NK-92 treated with Interleukin-12 subunit alpha and Interleukin-12 subunit beta, amount 100 ng/mL, for 24 hours (cell line): Measurements from ENCODE around the gene BARX1.
"Not testable (repeated sequence)": the region's sequence is repeated elsewhere in the genome, so short reads cannot be mapped to it uniquely, and the experiment has no call there.

Experiments
- DNase-seq: peaks from one replicate; lab custom pipeline; 2025; lab: John Stamatoyannopoulos, UW

Gene BARX1

GRCh38 chr9:93955111-93955980, at the start of gene BARX1:
Gene BARX1, minus strand, starts transcription at chr9:93955355. Its CDS starts 209 bp downstream, at chr9:93955146.
- no peak for DNase-seq

- DNase-seq = peak; percentile 4
Observed at GRCh38 chr9:94002316-94003140, 47.4 kb upstream of the BARX1 start.

- DNase-seq = no peak
Observed at GRCh38 chr9:93996863-93997262, 41.7 kb upstream of the BARX1 start.

GRCh38 chr9:93996367-93996766, 41.2 kb upstream of the BARX1 start:
- DNase-seq = no peak

GRCh38 chr9:93994545-93994944, 39.4 kb upstream of the BARX1 start:
- no peak for DNase-seq

- DNase-seq = no peak
Observed at GRCh38 chr9:93994132-93994531, 39.0 kb upstream of the BARX1 start.

- DNase-seq = no peak
Observed at GRCh38 chr9:93992830-93993229, 37.7 kb upstream of the BARX1 start.

GRCh38 chr9:93990448-93990847, 35.3 kb upstream of the BARX1 start:
- no peak for DNase-seq

GRCh38 chr9:93988056-93988455, 32.9 kb upstream of the BARX1 start:
- DNase-seq = no peak

- DNase-seq = no peak
Observed at GRCh38 chr9:93984860-93985259, 29.7 kb upstream of the BARX1 start.

GRCh38 chr9:93983875-93984274, 28.7 kb upstream of the BARX1 start:
- no peak for DNase-seq

GRCh38 chr9:93979721-93980120, 24.6 kb upstream of the BARX1 start:
- no peak for DNase-seq

GRCh38 chr9:93978551-93978950, 23.4 kb upstream of the BARX1 start:
- DNase-seq = no peak

GRCh38 chr9:93976973-93977372, 21.8 kb upstream of the BARX1 start:
- DNase-seq = no peak

GRCh38 chr9:93976081-93976480, 20.9 kb upstream of the BARX1 start:
- no peak for DNase-seq

GRCh38 chr9:93975262-93975661, 20.1 kb upstream of the BARX1 start:
- DNase-seq = no peak

- DNase-seq = no peak
Observed at GRCh38 chr9:93974151-93974550, 19.0 kb upstream of the BARX1 start.

- not testable (repeated sequence) for DNase-seq
Observed at GRCh38 chr9:93972655-93973054, 17.5 kb upstream of the BARX1 start.

GRCh38 chr9:93969328-93969661, 14.1 kb upstream of the BARX1 start:
- no peak for DNase-seq

GRCh38 chr9:93968451-93969327, 13.5 kb upstream of the BARX1 start:
- no peak for DNase-seq

- no peak for DNase-seq
Observed at GRCh38 chr9:93967020-93967803, 12.1 kb upstream of the BARX1 start.
